ENCODE data around the gene EXOC3.

GRCh38 chr5:432201-432927 is 10.6 kb upstream of the EXOC3 start:
- no peak for TF ChIP-seq SIN3A (IDR thresholded peaks at IDR 0.05; ENCODE audit: low read depth)
- TF ChIP-seq EZH2 (IDR thresholded peaks at IDR 0.05), result no peak
- no peak for TF ChIP-seq ZNF274 (IDR thresholded peaks at IDR 0.05; ENCODE audit: low read depth, low read length)
- TF ChIP-seq ZFX (IDR thresholded peaks at IDR 0.05), result no peak
- no peak for TF ChIP-seq CTCF (IDR thresholded peaks at IDR 0.05 in 2 of 3, conservative IDR thresholded peaks at IDR 0.05 in 1 of 3; ENCODE audit: borderline replicate concordance in 1 of 3, insufficient read depth in 1 of 3, low read depth in 2 of 3, low read length in 2 of 3)
- no peak for TF ChIP-seq CEBPB (IDR thresholded peaks at IDR 0.05; ENCODE audit: low read depth)
- no peak for TF ChIP-seq EZH2phosphoT487 (IDR thresholded peaks at IDR 0.05; ENCODE audit: borderline replicate concordance)
- no peak for TF ChIP-seq POLR2AphosphoS5 (IDR thresholded peaks at IDR 0.05; ENCODE audit: low read depth, low read length)
- TF ChIP-seq MAX (IDR thresholded peaks at IDR 0.05), result no peak
- TF ChIP-seq YY1 (IDR thresholded peaks at IDR 0.05; ENCODE audit: extremely low read depth, insufficient replicate concordance, low read depth, low read length), result no peak
- TF ChIP-seq CBX3 (IDR thresholded peaks at IDR 0.05; ENCODE audit: low read depth), result no peak
- no peak for TF ChIP-seq REST (IDR thresholded peaks at IDR 0.05; ENCODE audit: low read depth)
- TF ChIP-seq, protein P1, sequence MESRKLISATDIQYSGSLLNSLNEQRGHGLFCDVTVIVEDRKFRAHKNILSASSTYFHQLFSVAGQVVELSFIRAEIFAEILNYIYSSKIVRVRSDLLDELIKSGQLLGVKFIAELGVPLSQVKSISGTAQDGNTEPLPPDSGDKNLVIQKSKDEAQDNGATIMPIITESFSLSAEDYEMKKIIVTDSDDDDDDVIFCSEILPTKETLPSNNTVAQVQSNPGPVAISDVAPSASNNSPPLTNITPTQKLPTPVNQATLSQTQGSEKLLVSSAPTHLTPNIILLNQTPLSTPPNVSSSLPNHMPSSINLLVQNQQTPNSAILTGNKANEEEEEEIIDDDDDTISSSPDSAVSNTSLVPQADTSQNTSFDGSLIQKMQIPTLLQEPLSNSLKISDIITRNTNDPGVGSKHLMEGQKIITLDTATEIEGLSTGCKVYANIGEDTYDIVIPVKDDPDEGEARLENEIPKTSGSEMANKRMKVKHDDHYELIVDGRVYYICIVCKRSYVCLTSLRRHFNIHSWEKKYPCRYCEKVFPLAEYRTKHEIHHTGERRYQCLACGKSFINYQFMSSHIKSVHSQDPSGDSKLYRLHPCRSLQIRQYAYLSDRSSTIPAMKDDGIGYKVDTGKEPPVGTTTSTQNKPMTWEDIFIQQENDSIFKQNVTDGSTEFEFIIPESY (IDR thresholded peaks at IDR 0.05; ENCODE audit: extremely low read depth, insufficient replicate concordance, low read length), result no peak
